DND-41 (cell line): ENCODE results near the gene ARHGAP31.

Experiments used
- ATAC-seq: fragments of 200-7000 bp; cut with Tn5 transposase; 3 replicates; pipeline ENCODE4 v1.9.1; 2021; ENCODE audit warnings: low read depth; ENCODE audit not compliant: insufficient read depth
- DNase-seq: peaks from one replicate; pipeline ENCODE4 v3.0.0-alpha.2; 2020
- H2AFZ ChIP-seq: 2 replicates; pipeline ENCODE4 v1.6.0; 2012; ENCODE audit warnings: low read depth, low read length
- H3K27ac ChIP-seq: 2 replicates; pipeline ENCODE4 v1.5.1; 2012; ENCODE audit warnings: low read length, inconsistent platforms
- H3K27me3 ChIP-seq: fragments of 200-600 bp; sonication (generic); 2 replicates; pipeline ENCODE4 v1.6.0; 2012; ENCODE audit warnings: low read length, mild to moderate bottlenecking, inconsistent platforms; ENCODE audit not compliant: insufficient read depth, poor library complexity
- H3K36me3 ChIP-seq: 2 replicates; pipeline ENCODE4 v1.5.1; 2012; ENCODE audit warnings: low read length, inconsistent platforms; ENCODE audit not compliant: insufficient read depth
- H3K4me1 ChIP-seq: 2 replicates; pipeline ENCODE4 v1.5.1; 2012; ENCODE audit warnings: mild to moderate bottlenecking, low read length; ENCODE audit not compliant: insufficient read depth
- H3K4me2 ChIP-seq: 2 replicates; pipeline ENCODE4 v1.6.0; 2012; ENCODE audit warnings: mild to moderate bottlenecking, moderate library complexity, low read length, inconsistent platforms; ENCODE audit not compliant: insufficient read depth
- H3K4me3 ChIP-seq, 2 experiments: fragments of 200-600 bp in 1 of 2; shearing (Covaris generic) in 1 of 2; 2 replicates each; pipeline ENCODE4 v1.5.1; 2012 to 2016; ENCODE audit warnings: inconsistent platforms in 2 of 2, low read length in 2 of 2, mild to moderate bottlenecking in 2 of 2, low read depth in 1 of 2, moderate library complexity in 1 of 2
- H3K79me2 ChIP-seq: 2 replicates; pipeline ENCODE4 v1.6.0; 2012; ENCODE audit warnings: low read length, inconsistent platforms; ENCODE audit not compliant: insufficient read depth
- H3K9ac ChIP-seq: 2 replicates; pipeline ENCODE4 v1.6.0; 2012; ENCODE audit warnings: low read depth, mild to moderate bottlenecking, inconsistent platforms, low read length, moderate library complexity
- H3K9me3 ChIP-seq: 2 replicates; pipeline ENCODE4 v1.5.1; 2012; ENCODE audit warnings: low read length, moderate library complexity, mild to moderate bottlenecking, inconsistent platforms; ENCODE audit not compliant: insufficient read depth, severe bottlenecking
- H4K20me1 ChIP-seq: 2 replicates; pipeline ENCODE4 v1.6.0; 2012; ENCODE audit warnings: low read length; ENCODE audit not compliant: insufficient read depth
- EZH2 ChIP-seq: IDR thresholded peaks from 3 replicates; pipeline ENCODE4 v1.6.1; 2012; ENCODE audit warnings: borderline replicate concordance, low read depth, mild to moderate bottlenecking, moderate library complexity, low read length, inconsistent platforms; ENCODE audit not compliant: severe bottlenecking
- TF ChIP-seq, protein P1 (sequence below): IDR thresholded peaks from 2 replicates; pipeline ENCODE4 v1.5.1; 2012; ENCODE audit warnings: borderline replicate concordance, low read length, moderate library complexity, mild to moderate bottlenecking; ENCODE audit not compliant: poor library complexity, severe bottlenecking; ENCODE audit errors: extremely low read depth

The ARHGAP31 gene

DNA sequence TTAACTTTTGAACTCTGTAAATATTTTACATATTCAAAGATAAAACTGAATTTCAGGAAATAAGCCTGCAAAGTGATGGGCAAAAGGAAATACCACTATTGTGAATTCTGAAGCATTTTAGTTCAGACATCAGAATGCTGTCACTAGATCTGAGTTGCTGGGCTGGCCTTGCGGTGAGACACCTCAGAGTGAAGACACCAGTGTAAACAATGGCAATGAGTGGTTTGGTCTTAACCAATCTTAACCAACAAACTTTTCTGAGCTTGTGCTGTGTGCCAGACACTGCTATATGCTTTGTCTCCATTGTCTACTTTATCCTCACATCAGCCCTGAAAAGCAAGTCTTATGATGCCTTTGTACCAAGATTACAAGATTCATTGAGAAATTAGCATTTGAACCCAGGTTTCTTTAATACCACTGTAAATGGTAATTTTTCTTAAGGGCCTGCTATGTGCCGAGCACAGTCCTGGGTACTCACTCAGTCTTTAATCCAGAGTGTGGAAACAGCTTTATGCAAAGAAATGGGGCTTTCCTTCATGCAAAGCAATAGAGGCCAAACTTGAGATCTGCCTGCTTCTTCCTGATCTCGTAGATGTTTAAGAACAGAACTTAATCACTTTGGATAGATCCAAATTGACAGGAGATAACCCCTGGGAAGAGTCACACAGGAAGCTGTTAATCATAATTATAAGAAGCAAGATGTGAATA is 114.2 kb downstream of the ARHGAP31 start:
- H3K9me3 ChIP-seq, result no peaks in the 10 kb centered on the region
- H3K27ac ChIP-seq, result no peak overlapping the region
- TF ChIP-seq, protein P1, sequence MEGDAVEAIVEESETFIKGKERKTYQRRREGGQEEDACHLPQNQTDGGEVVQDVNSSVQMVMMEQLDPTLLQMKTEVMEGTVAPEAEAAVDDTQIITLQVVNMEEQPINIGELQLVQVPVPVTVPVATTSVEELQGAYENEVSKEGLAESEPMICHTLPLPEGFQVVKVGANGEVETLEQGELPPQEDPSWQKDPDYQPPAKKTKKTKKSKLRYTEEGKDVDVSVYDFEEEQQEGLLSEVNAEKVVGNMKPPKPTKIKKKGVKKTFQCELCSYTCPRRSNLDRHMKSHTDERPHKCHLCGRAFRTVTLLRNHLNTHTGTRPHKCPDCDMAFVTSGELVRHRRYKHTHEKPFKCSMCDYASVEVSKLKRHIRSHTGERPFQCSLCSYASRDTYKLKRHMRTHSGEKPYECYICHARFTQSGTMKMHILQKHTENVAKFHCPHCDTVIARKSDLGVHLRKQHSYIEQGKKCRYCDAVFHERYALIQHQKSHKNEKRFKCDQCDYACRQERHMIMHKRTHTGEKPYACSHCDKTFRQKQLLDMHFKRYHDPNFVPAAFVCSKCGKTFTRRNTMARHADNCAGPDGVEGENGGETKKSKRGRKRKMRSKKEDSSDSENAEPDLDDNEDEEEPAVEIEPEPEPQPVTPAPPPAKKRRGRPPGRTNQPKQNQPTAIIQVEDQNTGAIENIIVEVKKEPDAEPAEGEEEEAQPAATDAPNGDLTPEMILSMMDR, result no peak
- no peak for TF ChIP-seq EZH2
- no peaks in the 10 kb centered on the region for H3K4me1 ChIP-seq
- DNase-seq (no peak), ATAC-seq (no peak)
- no peak overlapping the region for H3K9ac ChIP-seq
- no peaks in the 10 kb centered on the region for H4K20me1 ChIP-seq
- H3K36me3 ChIP-seq, result no peaks in the 10 kb centered on the region
- H3K27me3 ChIP-seq, result no peaks in the 10 kb centered on the region
- no peaks in the 10 kb centered on the region for H3K79me2 ChIP-seq
- H3K4me3 ChIP-seq, result no peak overlapping the region
- no peak overlapping the region for H2AFZ ChIP-seq
- H3K4me2 ChIP-seq, result no peak overlapping the region

DNA sequence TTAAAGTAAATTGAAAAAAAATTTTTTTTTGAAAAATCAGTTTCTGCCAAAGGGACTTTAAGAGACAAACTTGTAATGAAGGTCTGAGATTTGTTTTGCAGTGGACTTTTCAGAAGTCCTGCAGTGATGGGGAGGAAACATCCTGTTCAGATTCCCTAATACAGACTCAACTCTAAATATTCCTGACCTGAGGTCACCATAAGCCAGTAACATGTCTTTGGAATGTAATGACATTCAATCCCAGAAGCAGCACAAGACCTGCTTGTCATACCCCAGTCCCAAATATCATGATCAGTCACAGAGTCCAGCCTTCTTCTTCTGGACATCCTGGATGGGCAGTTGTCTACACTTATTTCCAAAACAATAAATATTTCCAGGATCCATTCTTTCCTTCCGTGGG is 115.7 kb downstream of the ARHGAP31 start:
- H3K4me1 ChIP-seq, result no peaks in the 10 kb centered on the region
- no peak for TF ChIP-seq EZH2
- TF ChIP-seq, protein P1, result no peak
- H3K27me3 ChIP-seq, result no peaks in the 10 kb centered on the region

DNA sequence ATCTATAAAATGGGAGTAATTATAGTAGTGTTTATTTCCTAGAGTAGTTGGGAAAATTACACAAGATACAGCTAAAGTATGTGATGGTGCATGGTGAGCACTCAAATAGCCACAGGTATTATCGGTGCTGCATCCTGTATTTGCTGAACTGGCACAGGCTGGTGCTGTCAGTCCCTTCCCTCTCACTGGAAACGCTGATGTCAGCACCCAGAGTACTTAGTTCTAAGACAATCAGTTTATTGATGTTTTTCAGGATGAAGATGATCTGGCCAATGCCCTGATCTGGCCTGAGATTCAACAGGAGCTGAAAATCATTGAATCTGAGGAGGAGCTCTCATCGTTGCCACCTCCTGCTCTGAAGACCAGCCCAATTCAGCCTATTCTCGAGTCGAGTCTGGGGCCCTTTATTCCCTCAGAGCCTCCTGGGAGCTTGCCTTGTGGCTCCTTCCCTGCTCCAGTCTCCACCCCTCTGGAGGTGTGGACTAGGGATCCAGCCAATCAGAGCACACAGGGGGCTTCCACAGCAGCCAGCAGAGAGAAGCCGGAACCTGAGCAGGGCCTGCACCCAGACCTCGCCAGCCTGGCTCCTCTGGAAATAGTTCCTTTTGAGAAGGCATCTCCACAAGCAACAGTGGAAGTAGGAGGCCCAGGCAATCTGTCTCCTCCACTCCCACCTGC is 119.6 kb downstream of the ARHGAP31 start:
- H3K9me3 ChIP-seq, result no peaks in the 10 kb centered on the region
- no peaks in the 10 kb centered on the region for H3K36me3 ChIP-seq
- no peaks in the 10 kb centered on the region for H4K20me1 ChIP-seq
- no peaks in the 10 kb centered on the region for H3K27me3 ChIP-seq
- DNase-seq (no peak), ATAC-seq (no peak)
- H3K4me1 ChIP-seq, result no peaks in the 10 kb centered on the region
- H3K79me2 ChIP-seq, result no peaks in the 10 kb centered on the region
- H3K4me3 ChIP-seq, result no peak overlapping the region
- H3K9ac ChIP-seq, result no peak overlapping the region
- no peak overlapping the region for H3K27ac ChIP-seq
- H2AFZ ChIP-seq, result no peak overlapping the region
- H3K4me2 ChIP-seq, result no peak overlapping the region
- no peak for TF ChIP-seq EZH2
- TF ChIP-seq, protein P1, result no peak

More for the DNA sequence above, 115.7 kb downstream of the ARHGAP31 start:
- no peaks in the 10 kb centered on the region for H3K79me2 ChIP-seq
- no peaks in the 10 kb centered on the region for H3K9me3 ChIP-seq
- H3K36me3 ChIP-seq, result no peaks in the 10 kb centered on the region
- H3K9ac ChIP-seq, result no peak overlapping the region
- no peak overlapping the region for H3K4me2 ChIP-seq
- DNase-seq (no peak), ATAC-seq (no peak)
- no peaks in the 10 kb centered on the region for H4K20me1 ChIP-seq
- no peak overlapping the region for H3K27ac ChIP-seq
- H2AFZ ChIP-seq, result no peak overlapping the region
- no peak overlapping the region for H3K4me3 ChIP-seq
